IPS-18a (cell line): ENCODE results near the gene ZMYND8.
"Not testable (repeated sequence)": the region's sequence is repeated elsewhere in the genome, so short reads cannot be mapped to it uniquely, and the experiment has no call there.

Experiments used
- H3K27ac ChIP-seq: one replicate; pipeline ENCODE4 v1.5.1; 2013; ENCODE audit warnings: low read length
- H3K27me3 ChIP-seq: one replicate; pipeline ENCODE4 v1.6.1; 2013; ENCODE audit warnings: mild to moderate bottlenecking, low read length; ENCODE audit not compliant: control insufficient read depth, insufficient read depth
- H3K36me3 ChIP-seq: one replicate; pipeline ENCODE4 v1.6.1; 2013; ENCODE audit warnings: low read depth, low read length; ENCODE audit not compliant: control insufficient read depth
- H3K4me1 ChIP-seq: one replicate; pipeline ENCODE4 v1.6.1; 2013; ENCODE audit warnings: low read depth, low read length; ENCODE audit not compliant: control insufficient read depth
- H3K4me3 ChIP-seq: one replicate; pipeline ENCODE4 v1.5.1; 2013; ENCODE audit warnings: low read length
- H3K9ac ChIP-seq: one replicate; pipeline ENCODE4 v1.6.1; 2013; ENCODE audit warnings: mild to moderate bottlenecking, low read length, moderate library complexity
- H3K9me3 ChIP-seq: one replicate; pipeline ENCODE4 v1.6.1; 2013; ENCODE audit warnings: low read depth, low read length; ENCODE audit not compliant: control insufficient read depth

The ZMYND8 gene

DNA sequence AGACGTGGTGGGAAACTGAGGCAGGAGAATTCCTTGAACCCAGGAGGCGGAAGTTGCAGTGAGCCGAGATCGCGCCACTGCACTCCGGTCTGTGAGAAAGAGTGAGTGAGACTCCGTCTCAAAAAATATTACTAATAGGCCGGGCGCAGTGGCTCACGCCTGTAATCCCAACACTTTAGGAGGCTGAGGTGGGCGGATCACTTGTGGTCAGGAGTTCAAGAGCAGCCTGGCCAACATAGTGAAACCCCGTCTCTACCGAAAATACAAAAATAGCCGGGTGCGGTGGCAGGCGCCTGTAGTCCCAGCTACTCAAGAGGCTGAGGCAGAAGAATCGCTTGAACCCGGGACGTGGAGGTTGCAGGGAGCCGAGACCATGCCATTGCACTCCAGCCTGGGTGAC lies 116.4 kb downstream of the ZMYND8 start:
- H3K4me3 ChIP-seq, H3K9ac ChIP-seq, H3K27ac ChIP-seq, H3K27me3 ChIP-seq, H3K4me1 ChIP-seq, H3K9me3 ChIP-seq: not testable (repeated sequence)
- peaks cover 81% of the 10 kb centered on the region for H3K36me3 ChIP-seq

DNA sequence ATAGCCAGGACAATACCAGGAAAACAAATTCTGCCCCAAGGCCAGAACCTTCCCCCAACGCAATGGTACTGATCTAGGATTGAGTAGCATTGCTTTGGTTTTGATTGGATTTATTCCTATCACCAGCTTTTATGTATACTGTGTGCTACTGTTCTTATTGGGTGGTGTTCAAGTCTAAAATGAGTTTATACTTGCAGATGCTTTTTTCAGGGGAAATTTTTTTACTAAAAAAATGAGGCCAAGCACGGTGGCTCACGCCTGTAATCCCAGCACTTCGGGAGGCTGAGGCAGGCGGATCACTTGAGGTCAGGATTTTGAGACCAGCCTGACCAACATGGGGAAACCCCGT lies 116.8 kb downstream of the ZMYND8 start:
- Histone ChIP-seq H3K9ac (no peak overlapping the region), H3K27me3 (no peaks in the 10 kb centered on the region), H3K27ac (no peak overlapping the region), H3K4me3 (no peak overlapping the region), H3K9me3 (no peaks in the 10 kb centered on the region), H3K4me1 (no peaks in the 10 kb centered on the region), H3K36me3 (peaks cover 80% of the 10 kb centered on the region)

DNA sequence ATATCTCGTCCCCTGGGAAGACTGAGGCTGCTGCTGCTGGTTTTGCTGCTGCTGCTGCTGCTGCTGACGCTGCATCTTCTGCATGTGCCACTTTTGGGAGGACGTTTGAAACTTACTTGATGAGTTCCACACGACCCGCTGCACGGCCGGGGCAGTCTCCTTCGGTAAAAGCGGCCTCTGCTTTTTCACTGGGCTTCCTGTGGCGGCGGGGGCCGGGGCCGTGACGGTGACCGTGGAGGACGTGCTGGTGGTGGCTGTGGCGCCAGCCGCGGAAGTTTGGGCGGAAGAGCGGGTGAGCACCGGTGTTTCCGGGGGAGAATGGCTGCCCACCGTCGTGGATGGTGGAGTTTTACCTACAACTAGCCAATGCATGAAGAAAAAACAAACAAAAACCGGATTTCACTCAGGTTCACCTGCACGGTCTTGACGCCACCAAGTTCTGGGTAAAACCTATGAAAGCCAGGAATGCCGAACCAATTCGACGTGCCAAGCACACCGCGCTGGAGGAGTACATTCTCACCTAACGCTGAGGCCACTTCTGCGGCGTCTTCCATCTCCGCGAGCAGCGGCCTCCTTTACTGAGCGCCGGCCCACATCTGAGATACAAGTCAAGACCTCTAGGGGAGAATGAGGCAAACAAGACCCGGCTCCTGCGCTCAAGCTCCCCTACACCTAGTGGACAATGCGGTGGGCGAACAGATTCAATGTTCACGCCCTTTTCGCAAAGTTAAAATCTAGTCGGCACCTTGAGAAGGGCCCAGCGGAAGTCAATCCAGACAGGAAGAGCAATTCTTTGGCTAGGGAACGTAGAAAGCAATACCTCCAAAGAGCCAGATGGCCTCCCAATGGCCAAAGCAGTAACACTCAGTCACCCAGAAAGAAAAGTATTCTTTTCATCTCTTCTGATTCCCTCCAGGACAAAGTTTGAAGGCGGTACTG lies 117.5 kb downstream of the ZMYND8 start:
- H3K4me3 ChIP-seq: no peak overlapping the region
- H3K27ac ChIP-seq: no peak overlapping the region

GRCh38 chr20:47237715-47238114 lies 118.8 kb downstream of the ZMYND8 start:
- no peak overlapping the region for H3K27ac ChIP-seq
- H3K4me1 ChIP-seq: no peaks in the 10 kb centered on the region
- H3K9me3 ChIP-seq: no peaks in the 10 kb centered on the region
- peaks cover 78% of the 10 kb centered on the region for H3K36me3 ChIP-seq
- H3K9ac ChIP-seq: no peak overlapping the region
- H3K4me3 ChIP-seq: no peak overlapping the region
- H3K27me3 ChIP-seq: no peaks in the 10 kb centered on the region

More for the DNA sequence above, 117.5 kb downstream of the ZMYND8 start:
- Histone ChIP-seq H3K9ac (no peak overlapping the region), H3K36me3 (peaks cover 80% of the 10 kb centered on the region), H3K27me3 (no peaks in the 10 kb centered on the region), H3K4me1 (no peaks in the 10 kb centered on the region), H3K9me3 (no peaks in the 10 kb centered on the region)

DNA sequence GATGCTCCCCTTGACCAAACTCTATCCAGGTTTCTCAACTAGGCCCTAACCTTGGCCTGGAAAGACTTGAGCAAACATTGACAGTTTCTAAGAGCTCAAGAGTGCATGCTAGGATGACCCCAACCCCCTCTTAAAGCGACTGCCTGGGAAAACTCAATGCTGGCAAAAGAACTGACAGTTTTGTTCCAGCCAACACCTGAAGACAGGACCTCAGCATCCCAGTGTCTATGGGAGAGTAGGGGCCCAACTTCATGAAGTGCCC lies 119.9 kb downstream of the ZMYND8 start:
- Histone ChIP-seq H3K36me3 (peaks cover 77% of the 10 kb centered on the region), H3K27me3 (no peaks in the 10 kb centered on the region), H3K9ac (no peak overlapping the region), H3K27ac (no peak overlapping the region), H3K4me3 (no peak overlapping the region), H3K4me1 (no peaks in the 10 kb centered on the region), H3K9me3 (no peaks in the 10 kb centered on the region)

GRCh38 chr20:47235853-47236638 lies 120.5 kb downstream of the ZMYND8 start:
- Histone ChIP-seq H3K27me3 (no peaks in the 10 kb centered on the region), H3K4me1 (no peaks in the 10 kb centered on the region), H3K9me3 (no peaks in the 10 kb centered on the region), H3K27ac (no peak overlapping the region), H3K36me3 (peaks cover 80% of the 10 kb centered on the region), H3K9ac (no peak overlapping the region), H3K4me3 (no peak overlapping the region)

DNA sequence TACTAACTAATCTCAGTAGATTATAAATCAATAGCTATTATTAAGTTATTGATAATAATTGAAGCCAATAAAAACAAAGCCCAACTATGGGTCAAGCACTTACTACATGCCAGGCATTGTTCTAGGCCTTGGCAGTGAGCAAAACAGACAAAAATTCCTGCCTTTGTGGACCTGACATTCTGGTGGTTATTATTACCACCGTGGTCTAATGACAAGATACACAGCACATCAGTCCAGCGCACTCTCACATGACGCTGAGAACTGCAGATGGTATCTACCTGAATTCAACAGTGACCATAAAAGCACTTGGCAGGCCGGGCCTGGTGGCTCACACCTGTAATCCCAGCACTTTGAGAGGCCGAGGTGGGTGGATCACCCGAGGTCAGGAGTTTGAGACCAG lies 121.4 kb downstream of the ZMYND8 start:
- no peak overlapping the region for H3K4me3 ChIP-seq
- H3K27ac ChIP-seq: no peak overlapping the region
- H3K4me1 ChIP-seq: no peaks in the 10 kb centered on the region
- H3K36me3 ChIP-seq: peaks cover 88% of the 10 kb centered on the region
- no peaks in the 10 kb centered on the region for H3K27me3 ChIP-seq
- no peak overlapping the region for H3K9ac ChIP-seq
- no peaks in the 10 kb centered on the region for H3K9me3 ChIP-seq

GRCh38 chr20:47233333-47234188 lies 122.9 kb downstream of the ZMYND8 start:
- Histone ChIP-seq H3K27ac (no peak overlapping the region), H3K27me3 (no peaks in the 10 kb centered on the region), H3K4me3 (no peak overlapping the region), H3K36me3 (peaks cover 92% of the 10 kb centered on the region), H3K9ac (no peak overlapping the region), H3K4me1 (no peaks in the 10 kb centered on the region), H3K9me3 (no peaks in the 10 kb centered on the region)

DNA sequence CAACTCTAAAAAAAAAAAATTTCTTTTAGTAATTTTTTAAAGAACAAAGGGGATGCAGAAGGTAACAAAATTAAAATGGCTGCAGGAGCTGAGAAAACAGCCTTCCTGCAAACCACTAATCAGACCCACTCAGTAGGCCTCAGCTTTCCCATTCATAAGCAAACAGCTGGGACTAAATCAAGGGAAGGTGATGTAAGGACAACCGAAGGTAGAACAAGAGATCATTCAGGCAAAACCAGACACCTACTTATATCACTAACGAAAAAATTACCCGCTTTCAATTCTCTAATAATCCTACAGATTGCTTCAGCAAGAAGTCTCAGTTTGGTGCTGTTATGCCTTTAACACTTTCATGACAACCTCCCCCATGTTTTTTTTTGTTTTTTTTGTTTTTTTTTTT lies 124.0 kb downstream of the ZMYND8 start:
- Histone ChIP-seq H3K4me3 (no peak overlapping the region), H3K4me1 (no peaks in the 10 kb centered on the region), H3K36me3 (peaks cover 89% of the 10 kb centered on the region), H3K9ac (no peak overlapping the region), H3K27ac (no peak overlapping the region), H3K9me3 (no peaks in the 10 kb centered on the region), H3K27me3 (no peaks in the 10 kb centered on the region)

DNA sequence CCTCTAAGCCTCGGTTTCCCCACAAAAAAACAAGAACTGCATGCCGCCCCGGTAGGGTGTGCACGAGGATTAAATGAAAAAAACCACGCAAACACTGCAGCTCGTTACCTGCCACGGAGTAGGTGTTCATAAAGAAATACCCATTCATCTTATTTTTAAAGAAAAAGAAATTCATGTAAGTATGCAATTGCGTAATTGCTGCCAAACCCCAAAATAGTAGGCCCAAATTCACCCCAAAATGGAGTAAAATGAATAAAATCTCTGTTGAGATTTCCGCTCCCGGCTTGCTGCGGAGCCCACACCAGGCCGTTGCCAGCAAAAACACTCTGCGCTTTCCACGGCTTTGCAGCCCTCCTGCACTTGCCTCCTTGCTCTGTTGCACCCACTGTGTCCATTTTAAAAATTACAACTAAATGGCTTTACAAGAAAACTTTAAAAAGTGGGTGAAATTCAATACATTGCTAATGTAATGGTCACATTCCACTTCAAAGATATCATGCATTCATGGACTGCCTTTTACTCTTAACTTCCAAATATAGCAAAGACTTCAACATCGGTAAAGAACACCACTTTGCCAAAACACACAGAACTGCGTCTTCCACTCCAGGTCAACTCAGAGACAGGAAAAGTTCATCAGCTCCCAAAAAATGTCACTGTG lies 125.0 kb downstream of the ZMYND8 start:
- Histone ChIP-seq H3K27ac (no peak overlapping the region), H3K9ac (no peak overlapping the region), H3K27me3 (no peaks in the 10 kb centered on the region), H3K36me3 (peaks cover 89% of the 10 kb centered on the region), H3K4me1 (no peaks in the 10 kb centered on the region), H3K4me3 (no peak overlapping the region), H3K9me3 (no peaks in the 10 kb centered on the region)

DNA sequence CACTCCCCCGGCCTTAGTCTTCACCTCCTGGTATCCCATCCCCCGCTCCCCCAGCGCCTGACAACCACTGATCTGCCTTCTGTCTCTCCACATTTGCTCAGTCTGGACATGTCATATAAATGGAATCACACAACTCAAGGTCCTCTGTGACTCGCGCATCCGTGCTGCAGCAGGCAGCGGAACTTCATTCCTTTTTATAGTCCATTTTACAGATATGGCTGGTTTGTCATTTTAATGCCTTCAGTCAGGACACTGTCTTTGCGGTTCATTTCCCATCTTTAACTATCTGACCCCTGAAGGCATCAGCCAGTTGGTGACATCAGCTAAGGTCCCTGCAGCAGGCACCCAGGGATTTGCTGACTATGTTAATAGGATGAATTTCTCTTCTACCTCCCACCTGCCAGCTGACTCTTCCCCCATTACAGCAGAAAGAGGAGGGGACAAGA lies 125.7 kb downstream of the ZMYND8 start:
- H3K27ac ChIP-seq: no peak overlapping the region
- H3K27me3 ChIP-seq: no peaks in the 10 kb centered on the region
- H3K4me3 ChIP-seq: no peak overlapping the region
- H3K9ac ChIP-seq: no peak overlapping the region
- no peaks in the 10 kb centered on the region for H3K9me3 ChIP-seq
- H3K4me1 ChIP-seq: no peaks in the 10 kb centered on the region
- peaks cover 89% of the 10 kb centered on the region for H3K36me3 ChIP-seq
